Limb (tissue), 2 donors: ENCODE data around the gene TEC.

ENCODE experiments used
- DNase-seq, 2 donors: peaks; one replicate each; pipeline ENCODE4 v3.0.0-alpha.2; 2016; ENCODE audit errors: extremely low spot score in 2 of 2

The TEC gene

GRCh38 chr4:48127231-48127630 lies 142.4 kb downstream of the TEC start:
- DNase-seq: no peak

- no peak for DNase-seq
Observed at GRCh38 chr4:48126621-48127020, 143.0 kb downstream of the TEC start.

- no peak for DNase-seq
Observed at GRCh38 chr4:48124870-48125269, 144.8 kb downstream of the TEC start.

GRCh38 chr4:48122756-48123155 lies 146.9 kb downstream of the TEC start:
- no peak for DNase-seq

- DNase-seq: no peak
Observed at GRCh38 chr4:48121180-48121579, 148.5 kb downstream of the TEC start.

GRCh38 chr4:48120132-48120531 lies 149.5 kb downstream of the TEC start:
- no peak for DNase-seq

- DNase-seq: no peak
Observed at GRCh38 chr4:48119646-48120045, 150.0 kb downstream of the TEC start.

GRCh38 chr4:48118081-48118480 lies 151.6 kb downstream of the TEC start:
- DNase-seq: no peak

GRCh38 chr4:48116582-48116981 lies 153.1 kb downstream of the TEC start:
- DNase-seq: no peak

- DNase-seq: no peak
Observed at GRCh38 chr4:48114412-48114811, 155.2 kb downstream of the TEC start.

- DNase-seq: no peak
Observed at GRCh38 chr4:48112017-48112667, 157.5 kb downstream of the TEC start.

- no peak for DNase-seq
Observed at GRCh38 chr4:48110452-48110978, 159.1 kb downstream of the TEC start.

GRCh38 chr4:48109413-48110263 lies 160.0 kb downstream of the TEC start:
- DNase-seq: no peak

- no peak for DNase-seq
Observed at GRCh38 chr4:48108309-48109073, 161.1 kb downstream of the TEC start.

- no peak for DNase-seq
Observed at GRCh38 chr4:48105230-48105629, 164.4 kb downstream of the TEC start.

- DNase-seq: no peak
Observed at GRCh38 chr4:48103483-48104139, 166.0 kb downstream of the TEC start.

GRCh38 chr4:48102303-48102702 lies 167.3 kb downstream of the TEC start:
- DNase-seq: no peak

GRCh38 chr4:48100256-48100655 lies 169.4 kb downstream of the TEC start:
- peak in 1 of 2 donors; percentile 13 for DNase-seq

GRCh38 chr4:48095441-48095840 lies 174.2 kb downstream of the TEC start:
- DNase-seq: no peak

GRCh38 chr4:48093991-48094416 lies 175.6 kb downstream of the TEC start:
- no peak for DNase-seq

GRCh38 chr4:48090621-48091020 lies 179.0 kb downstream of the TEC start:
- DNase-seq: no peak
